Measurements from ENCODE around the gene MRPS34. TPM values are rescaled to one million over a fixed set of nuclear protein-coding genes. Genes with fewer than 3 reads are reported as not detected.
A peak's percentile ranks its signal among the peaks of the same experiment; 100 is the strongest.

MRPS34 gene
- total RNA-seq, 1 experiment from 2014 or later, result 109 TPM

DNA sequence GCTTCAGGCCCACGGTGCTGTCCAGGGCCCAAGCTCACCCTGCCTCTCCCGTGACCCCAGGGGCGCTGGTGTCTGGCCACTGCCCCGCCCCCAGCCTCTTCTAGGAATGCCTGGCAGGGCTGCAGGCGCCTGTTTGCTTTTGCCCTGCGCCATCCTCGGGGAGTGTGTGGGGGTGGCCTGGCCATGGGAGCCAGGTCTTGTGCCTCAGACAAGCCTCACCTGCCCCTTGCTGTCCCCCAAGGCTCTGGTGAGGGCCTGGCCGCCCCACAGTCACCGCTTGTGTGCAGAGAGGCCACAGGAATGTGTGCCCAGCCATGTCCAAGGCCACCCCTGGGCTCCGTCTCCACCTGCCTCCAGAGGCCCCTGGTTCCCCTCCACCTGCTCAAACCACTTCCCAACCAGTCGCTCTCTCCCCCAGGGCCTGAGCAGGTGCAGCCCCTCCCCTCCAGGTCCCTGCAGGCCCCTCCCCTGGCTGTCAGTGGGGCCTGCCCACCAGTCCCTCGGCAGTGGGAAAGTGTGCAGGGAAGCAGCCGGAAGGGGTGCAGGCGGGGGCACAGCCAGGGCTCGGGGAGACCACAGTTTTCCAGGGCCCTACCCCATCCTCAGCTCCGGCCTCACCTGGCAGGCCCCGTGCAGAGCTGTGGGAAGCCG, 21.4 kb upstream of the MRPS34 start:
- no peak overlapping the region for H3K27ac Mint-ChIP-seq (ENCODE audit: unreplicated experiment)
- intact Hi-C loops (cut with micrococcal nuclease; ENCODE audit: unreplicated experiment), result no loop called here
- CTCF ChIA-PET, result interaction anchor here (2.1 kb wide), 1 partner anchor 12 kb away, joined by 5 read pairs; the partner anchor contains the start of genes NUBP2 and SPSB3

GRCh38 chr16:1793578-1794220, 20.8 kb upstream of the MRPS34 start, which contains the start of gene IGFALS:
Gene IGFALS, minus strand, starts transcription at chr16:1793705. Its CDS starts 53 bp downstream, at chr16:1793652.
- peak in 1 of 2 experiments; percentile 30 for DNase-seq
- Mint-ChIP-seq H3K36me3 (ENCODE audit: insufficient read depth, unreplicated experiment) (peaks cover 7% of the 10 kb centered on the region), H3K27ac (ENCODE audit: unreplicated experiment) (no peak within 1 kb of the TSS), H3K4me3 (ENCODE audit: unreplicated experiment) (no peak within 1 kb of the TSS), H3K9me3 (ENCODE audit: unreplicated experiment) (no peaks in the 10 kb centered on the region), H3K27me3 (ENCODE audit: insufficient read depth, unreplicated experiment) (no peaks in the 10 kb centered on the region), H3K4me1 (ENCODE audit: low read depth, unreplicated experiment) (no peaks in the 10 kb centered on the region)
- no peaks in the 10 kb centered on the region for H3K27me3 ChIP-seq (replicated peaks; ENCODE audit: control insufficient read depth, insufficient read depth, low read length)
- ChIA-PET POLR2A (no interaction called here), CTCF (interaction anchor here (2.1 kb wide), 1 partner anchor 11 kb away, joined by 5 read pairs; the partner anchor contains the start of genes NUBP2 and SPSB3)
- H3K36me3 ChIP-seq (ENCODE audit: control insufficient read depth, insufficient read depth, low read length), result no peaks in the 10 kb centered on the region
- no peak within 1 kb of the TSS for H3K4me3 ChIP-seq (ENCODE audit: low read depth, low read length)
- intact Hi-C loops (cut with micrococcal nuclease; ENCODE audit: unreplicated experiment), result no loop called here
- peaks cover 14% of the 10 kb centered on the region; the same call in 1 of the 2 replicates for H3K9me3 ChIP-seq
- H3K4me1 ChIP-seq, result no peaks in the 10 kb centered on the region
- no TSS peak for BruUV-seq (replicated peaks)
- TF ChIP-seq, protein P1, sequence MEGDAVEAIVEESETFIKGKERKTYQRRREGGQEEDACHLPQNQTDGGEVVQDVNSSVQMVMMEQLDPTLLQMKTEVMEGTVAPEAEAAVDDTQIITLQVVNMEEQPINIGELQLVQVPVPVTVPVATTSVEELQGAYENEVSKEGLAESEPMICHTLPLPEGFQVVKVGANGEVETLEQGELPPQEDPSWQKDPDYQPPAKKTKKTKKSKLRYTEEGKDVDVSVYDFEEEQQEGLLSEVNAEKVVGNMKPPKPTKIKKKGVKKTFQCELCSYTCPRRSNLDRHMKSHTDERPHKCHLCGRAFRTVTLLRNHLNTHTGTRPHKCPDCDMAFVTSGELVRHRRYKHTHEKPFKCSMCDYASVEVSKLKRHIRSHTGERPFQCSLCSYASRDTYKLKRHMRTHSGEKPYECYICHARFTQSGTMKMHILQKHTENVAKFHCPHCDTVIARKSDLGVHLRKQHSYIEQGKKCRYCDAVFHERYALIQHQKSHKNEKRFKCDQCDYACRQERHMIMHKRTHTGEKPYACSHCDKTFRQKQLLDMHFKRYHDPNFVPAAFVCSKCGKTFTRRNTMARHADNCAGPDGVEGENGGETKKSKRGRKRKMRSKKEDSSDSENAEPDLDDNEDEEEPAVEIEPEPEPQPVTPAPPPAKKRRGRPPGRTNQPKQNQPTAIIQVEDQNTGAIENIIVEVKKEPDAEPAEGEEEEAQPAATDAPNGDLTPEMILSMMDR (IDR thresholded peaks at IDR 0.05; ENCODE audit: insufficient read depth in 1 of 2, low read depth in 1 of 2, low read length in 1 of 2, severe bottlenecking in 1 of 2, unreplicated experiment in 1 of 2), result no peak

More for the DNA sequence above, 21.4 kb upstream of the MRPS34 start:
- Histone ChIP-seq H3K4me3 (ENCODE audit: low read depth, low read length) (no peak overlapping the region), H3K36me3 (ENCODE audit: control insufficient read depth, insufficient read depth, low read length) (no peaks in the 10 kb centered on the region), H3K27me3 (replicated peaks; ENCODE audit: control insufficient read depth, insufficient read depth, low read length) (no peaks in the 10 kb centered on the region), H3K4me1 (no peaks in the 10 kb centered on the region), H3K9me3 (peaks cover 14% of the 10 kb centered on the region; the same call in 1 of the 2 replicates)
- no TSS peak for BruUV-seq (replicated peaks)
- H3K27me3 Mint-ChIP-seq (ENCODE audit: insufficient read depth, unreplicated experiment), result no peaks in the 10 kb centered on the region
- POLR2A ChIA-PET, result no interaction called here
- TF ChIP-seq, protein P1 (IDR thresholded peaks at IDR 0.05; ENCODE audit: insufficient read depth in 1 of 2, low read depth in 1 of 2, low read length in 1 of 2, severe bottlenecking in 1 of 2, unreplicated experiment in 1 of 2), result no peak
- no peaks in the 10 kb centered on the region for H3K4me1 Mint-ChIP-seq (ENCODE audit: low read depth, unreplicated experiment)
- peaks cover under 1% of the 10 kb centered on the region for H3K36me3 Mint-ChIP-seq (ENCODE audit: insufficient read depth, unreplicated experiment)
- peak in 1 of 2 experiments; percentile 35 for DNase-seq
- H3K4me3 Mint-ChIP-seq (ENCODE audit: unreplicated experiment), result no peak overlapping the region
- no peaks in the 10 kb centered on the region for H3K9me3 Mint-ChIP-seq (ENCODE audit: unreplicated experiment)

- Histone ChIP-seq H3K4me3 (ENCODE audit: low read depth, low read length) (no peak overlapping the region), H3K36me3 (ENCODE audit: control insufficient read depth, insufficient read depth, low read length) (no peaks in the 10 kb centered on the region), H3K9me3 (peaks cover 8% of the 10 kb centered on the region; the same call in 1 of the 2 replicates), H3K27me3 (replicated peaks; ENCODE audit: control insufficient read depth, insufficient read depth, low read length) (no peaks in the 10 kb centered on the region), H3K4me1 (no peaks in the 10 kb centered on the region)
- Mint-ChIP-seq H3K9me3 (ENCODE audit: unreplicated experiment) (no peaks in the 10 kb centered on the region), H3K4me3 (ENCODE audit: unreplicated experiment) (no peak overlapping the region), H3K27me3 (ENCODE audit: insufficient read depth, unreplicated experiment) (no peaks in the 10 kb centered on the region), H3K4me1 (ENCODE audit: low read depth, unreplicated experiment) (no peaks in the 10 kb centered on the region), H3K36me3 (ENCODE audit: insufficient read depth, unreplicated experiment) (peaks cover 13% of the 10 kb centered on the region), H3K27ac (ENCODE audit: unreplicated experiment) (no peak overlapping the region)
- no peak for DNase-seq
- no TSS peak for BruUV-seq (replicated peaks)
- ChIA-PET POLR2A (no interaction called here), CTCF (interaction anchor here (2.1 kb wide), 1 partner anchor 10 kb away, joined by 5 read pairs; the partner anchor contains the start of genes NUBP2 and SPSB3)
- TF ChIP-seq, protein P1 (IDR thresholded peaks at IDR 0.05; ENCODE audit: insufficient read depth in 1 of 2, low read depth in 1 of 2, low read length in 1 of 2, severe bottlenecking in 1 of 2, unreplicated experiment in 1 of 2), result no peak
- intact Hi-C loops (cut with micrococcal nuclease; ENCODE audit: unreplicated experiment), result no loop called here
Observed at GRCh38 chr16:1792836-1793577, 20.1 kb upstream of the MRPS34 start.

Measured in Caco-2 (cell line).